Activated T-helper 1 cell treated with anti-CD3 and anti-CD28 coated beads, Interleukin-2, amount 50 U/mL, for 16 hours (primary cell): Measurements from ENCODE around the gene SLC25A11.

Experiments
- DNase-seq, 2 donors: peaks; one replicate each; pipeline ENCODE4 v3.0.0-alpha.2; 2020; ENCODE audit warnings: low read depth in 1 of 2, low spot score in 1 of 2

The SLC25A11 gene, protein sequence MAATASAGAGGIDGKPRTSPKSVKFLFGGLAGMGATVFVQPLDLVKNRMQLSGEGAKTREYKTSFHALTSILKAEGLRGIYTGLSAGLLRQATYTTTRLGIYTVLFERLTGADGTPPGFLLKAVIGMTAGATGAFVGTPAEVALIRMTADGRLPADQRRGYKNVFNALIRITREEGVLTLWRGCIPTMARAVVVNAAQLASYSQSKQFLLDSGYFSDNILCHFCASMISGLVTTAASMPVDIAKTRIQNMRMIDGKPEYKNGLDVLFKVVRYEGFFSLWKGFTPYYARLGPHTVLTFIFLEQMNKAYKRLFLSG

DNA sequence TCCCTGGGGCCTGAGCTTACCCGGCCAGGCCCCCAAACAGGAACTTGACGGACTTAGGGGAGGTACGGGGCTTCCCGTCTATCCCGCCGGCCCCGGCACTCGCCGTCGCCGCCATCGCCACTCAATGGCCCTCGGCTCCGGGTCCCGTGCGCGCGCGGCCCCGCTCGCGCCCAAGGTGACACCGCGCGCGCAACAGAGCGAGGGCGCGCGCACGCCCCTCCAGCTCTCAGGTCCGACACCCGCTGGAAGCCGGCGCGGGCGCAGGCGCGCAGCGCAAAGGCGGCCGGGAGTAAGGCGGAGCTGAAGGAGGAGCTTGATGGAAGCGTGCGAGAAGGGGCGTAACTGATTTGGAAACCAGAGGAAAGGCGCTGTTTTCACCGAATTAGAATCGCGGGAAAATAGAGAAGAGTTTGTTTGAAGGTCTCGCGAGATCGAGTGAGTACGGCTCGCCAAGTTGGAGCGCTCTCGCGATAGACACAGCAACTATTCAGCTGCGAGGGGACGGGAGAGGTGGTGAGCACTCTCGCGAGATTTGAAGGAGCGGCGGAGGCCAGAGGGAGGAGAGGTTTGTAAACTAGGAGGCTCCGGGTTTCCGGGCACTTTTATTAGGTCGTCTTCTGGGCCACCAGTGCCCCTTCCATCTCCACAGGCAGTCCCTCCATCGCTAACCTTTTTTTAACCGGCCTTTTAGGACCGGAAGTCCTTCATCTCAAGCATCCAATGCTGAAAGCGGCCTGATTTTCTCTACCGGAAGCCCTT lies at the start of gene SLC25A11, which contains the start of gene RNF167:
Gene SLC25A11, minus strand, starts transcription at position 251 of the 759 bp plus-strand sequence. Its CDS starts 136 bp downstream, at position 115.
Gene RNF167, plus strand, starts transcription at position 473 of the 759 bp plus-strand sequence. CDS start 642 bp downstream, outside the sequence.
- peak; percentile 86 to 94 for DNase-seq

DNA sequence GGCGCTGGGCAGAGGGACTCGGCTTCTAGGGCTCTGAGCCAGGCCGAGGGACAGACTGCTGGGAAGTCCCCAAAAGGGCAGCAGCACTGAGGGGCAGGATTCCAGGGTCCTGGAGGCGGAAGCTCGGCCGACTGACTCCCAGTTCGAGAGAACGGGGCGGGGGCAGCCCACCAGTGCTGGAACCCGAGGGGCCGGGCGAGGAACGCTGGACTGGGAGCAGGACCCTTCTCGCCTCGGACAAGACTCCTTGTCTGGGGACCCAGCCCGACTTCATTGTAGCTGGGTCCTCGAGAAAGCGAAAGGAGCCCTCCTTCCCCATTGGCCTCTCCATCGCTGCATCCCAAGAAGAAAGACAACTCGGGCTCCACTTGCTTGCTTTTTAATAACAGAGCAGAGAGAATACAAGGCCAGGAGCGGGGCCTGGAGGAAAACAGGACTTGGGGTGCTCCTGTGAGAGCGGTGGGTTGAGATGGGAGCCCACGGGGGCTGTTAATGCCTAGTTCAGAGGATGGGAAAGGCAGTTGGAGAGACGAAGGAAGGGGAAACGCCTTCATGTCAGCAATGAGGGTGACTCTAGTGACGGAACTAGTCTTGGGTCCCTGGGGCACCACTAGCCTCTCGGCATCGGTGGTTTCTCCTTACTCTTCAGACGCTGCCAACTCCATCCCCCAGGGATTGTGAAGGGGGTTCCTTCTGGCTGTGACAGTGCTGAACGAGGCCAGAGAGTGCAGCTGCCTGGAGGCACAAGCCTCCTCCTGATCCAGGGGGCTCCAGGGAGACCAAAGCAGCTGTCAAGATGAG lies 48.1 kb upstream of the SLC25A11 start:
- no peak for DNase-seq

DNA sequence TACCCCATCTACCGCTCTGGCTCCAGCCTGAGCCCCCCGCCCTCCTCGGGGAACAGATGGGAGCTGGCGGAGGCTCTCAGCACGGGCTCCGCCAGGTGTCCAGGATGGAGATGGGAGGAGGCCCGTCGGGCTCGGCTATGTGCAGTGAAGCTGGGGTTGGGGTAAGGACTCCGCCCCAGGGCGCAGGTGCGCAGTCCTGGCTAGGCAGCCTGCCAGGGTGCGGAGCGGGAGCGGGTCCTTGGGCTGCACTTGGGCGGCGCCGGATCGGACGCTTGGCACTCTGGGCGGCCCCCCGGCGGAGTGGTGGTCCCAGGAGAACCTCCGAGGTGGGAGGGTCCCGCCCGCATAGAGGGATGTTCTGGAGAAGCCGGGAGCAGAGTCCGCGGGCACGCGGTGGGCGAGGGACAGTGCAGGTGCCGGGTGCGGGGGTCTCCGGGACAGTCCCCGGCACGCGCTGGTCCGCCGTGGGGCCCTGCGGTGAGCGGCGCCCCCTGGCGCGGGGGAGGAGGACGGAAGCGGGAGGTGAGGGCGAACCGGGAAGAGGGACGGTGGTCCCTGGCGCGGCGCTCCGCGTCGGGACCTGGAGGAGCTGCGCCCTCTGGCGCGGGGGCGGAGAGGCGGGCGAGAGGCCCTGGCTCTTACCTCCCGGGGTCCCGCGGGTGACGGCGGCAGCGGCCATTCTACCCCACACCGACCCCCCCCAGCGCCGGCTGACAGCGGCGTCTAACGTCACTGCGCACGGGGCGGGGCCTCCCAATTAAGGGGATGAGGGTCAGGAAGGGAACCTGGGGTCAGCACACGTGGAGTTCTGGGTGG lies 47.3 kb upstream of the SLC25A11 start, which contains the start of gene CAMTA2:
Gene CAMTA2, minus strand, starts transcription at position 725 of the 816 bp plus-strand sequence. CDS start 1,453 bp downstream, outside the sequence.
- peak; percentile 79 to 81 for DNase-seq

DNA sequence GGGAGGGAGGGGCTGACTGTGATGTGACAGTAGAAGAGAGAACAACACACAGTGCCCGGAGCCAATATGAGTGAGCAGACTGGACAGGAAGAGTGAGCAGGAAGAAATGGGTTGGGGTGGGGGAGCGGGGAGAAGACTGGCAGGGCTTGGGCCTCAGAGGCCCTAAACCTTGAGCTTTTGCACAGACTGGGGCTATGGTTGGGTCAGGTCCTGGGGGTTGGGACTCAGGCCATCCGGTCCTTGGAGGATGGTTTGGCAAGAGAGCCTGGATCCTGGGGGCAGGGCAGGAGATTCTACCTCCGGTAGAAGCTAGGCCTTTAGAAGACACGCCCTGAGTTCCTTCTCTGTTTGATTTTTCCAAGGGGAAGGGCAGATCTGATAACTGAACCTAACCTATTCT lies 46.6 kb upstream of the SLC25A11 start:
- DNase-seq, result no peak

DNA sequence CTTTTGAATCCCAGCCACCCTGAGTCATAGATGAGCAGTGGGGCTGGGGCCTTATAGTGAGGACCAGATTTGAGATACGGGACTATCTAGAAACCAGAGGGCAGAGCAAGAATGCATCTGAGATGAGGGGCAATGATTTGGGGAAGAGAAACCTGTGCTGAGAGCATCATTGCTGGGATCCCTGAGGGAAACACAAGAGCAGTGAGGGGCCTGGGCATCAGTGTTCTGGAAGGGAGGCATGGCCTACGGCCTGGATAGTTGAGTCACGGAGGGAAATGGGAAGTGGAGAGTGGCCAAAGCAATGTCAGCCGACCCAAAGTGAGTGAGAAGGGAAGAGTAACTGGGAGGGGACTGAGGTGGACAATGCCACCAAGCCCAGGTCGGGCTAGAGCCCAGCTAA lies 42.5 kb upstream of the SLC25A11 start:
- no peak for DNase-seq

DNA sequence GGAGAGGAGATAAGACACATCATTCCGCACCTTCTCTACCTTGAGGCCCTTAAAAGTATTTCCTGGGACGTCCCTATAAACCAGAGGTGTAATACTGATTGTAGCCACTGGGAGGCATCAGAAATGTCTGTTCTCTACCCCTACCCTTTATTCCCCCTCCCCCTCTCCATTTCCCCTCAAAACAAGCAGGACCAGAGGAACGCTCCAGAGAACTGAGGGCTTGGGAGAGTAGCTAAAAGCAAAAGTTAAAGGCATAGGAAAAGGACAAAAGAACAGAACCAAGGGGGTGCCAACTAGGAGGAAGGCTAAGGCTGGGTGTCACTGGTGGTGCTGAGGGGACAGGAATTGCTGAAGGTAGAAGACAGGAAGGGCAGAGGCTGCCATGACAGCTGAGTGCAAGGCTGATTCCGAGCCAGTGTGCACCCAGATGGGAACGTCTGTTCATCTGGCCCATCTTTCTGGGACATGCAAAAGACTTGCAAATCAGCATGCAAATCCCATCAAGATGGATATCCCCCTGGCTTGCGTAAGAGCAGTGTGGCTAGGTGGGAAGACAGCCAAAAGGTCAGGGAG lies 40.9 kb upstream of the SLC25A11 start:
- DNase-seq, result no peak

DNA sequence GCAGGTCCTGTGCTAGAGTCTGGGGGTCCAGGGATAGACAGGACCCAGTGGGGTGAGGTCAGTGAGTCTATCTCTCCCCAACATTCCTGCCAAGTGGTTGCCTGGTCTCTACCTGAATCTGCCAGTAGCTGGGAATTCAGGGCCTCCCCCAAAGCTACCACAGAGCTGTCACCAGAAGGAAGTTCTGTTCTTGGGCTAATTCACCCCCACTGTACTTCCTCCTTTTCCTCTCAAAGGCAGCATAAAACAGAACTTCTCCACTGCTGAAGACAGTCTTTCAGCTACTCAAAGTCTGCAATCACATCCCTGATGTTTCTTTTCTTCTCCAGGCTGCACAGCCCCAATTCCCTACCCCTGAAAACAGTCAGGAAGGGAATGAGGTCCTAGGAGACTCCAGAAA lies 38.9 kb upstream of the SLC25A11 start:
- no peak for DNase-seq

DNA sequence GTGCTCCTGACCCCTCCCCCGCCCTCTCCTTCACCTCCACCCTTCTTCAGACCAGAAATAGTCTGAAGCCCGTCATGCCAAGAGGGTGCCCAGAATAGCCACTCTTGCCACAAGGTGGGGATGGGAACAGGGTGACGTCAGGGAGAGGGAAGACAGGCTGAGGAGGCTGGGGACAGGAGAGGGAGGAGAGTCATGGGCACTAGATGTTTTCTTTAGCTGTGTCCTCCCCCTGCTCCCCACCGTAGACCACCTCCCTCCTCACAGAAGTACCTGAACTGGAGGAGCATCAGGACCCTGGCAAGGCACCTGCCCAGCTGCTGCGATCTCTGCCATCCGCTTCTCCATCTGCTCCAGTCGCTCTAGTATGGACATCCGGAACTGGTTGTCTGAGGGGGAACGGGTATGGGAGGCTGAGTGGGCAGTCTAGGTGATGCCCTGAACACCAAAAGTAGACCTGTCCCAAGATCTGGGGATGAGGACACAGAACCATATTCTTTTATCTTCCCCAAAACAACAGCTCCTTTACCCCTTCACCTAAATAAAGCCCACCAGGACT lies 34.3 kb upstream of the SLC25A11 start:
- DNase-seq, result no peak

DNA sequence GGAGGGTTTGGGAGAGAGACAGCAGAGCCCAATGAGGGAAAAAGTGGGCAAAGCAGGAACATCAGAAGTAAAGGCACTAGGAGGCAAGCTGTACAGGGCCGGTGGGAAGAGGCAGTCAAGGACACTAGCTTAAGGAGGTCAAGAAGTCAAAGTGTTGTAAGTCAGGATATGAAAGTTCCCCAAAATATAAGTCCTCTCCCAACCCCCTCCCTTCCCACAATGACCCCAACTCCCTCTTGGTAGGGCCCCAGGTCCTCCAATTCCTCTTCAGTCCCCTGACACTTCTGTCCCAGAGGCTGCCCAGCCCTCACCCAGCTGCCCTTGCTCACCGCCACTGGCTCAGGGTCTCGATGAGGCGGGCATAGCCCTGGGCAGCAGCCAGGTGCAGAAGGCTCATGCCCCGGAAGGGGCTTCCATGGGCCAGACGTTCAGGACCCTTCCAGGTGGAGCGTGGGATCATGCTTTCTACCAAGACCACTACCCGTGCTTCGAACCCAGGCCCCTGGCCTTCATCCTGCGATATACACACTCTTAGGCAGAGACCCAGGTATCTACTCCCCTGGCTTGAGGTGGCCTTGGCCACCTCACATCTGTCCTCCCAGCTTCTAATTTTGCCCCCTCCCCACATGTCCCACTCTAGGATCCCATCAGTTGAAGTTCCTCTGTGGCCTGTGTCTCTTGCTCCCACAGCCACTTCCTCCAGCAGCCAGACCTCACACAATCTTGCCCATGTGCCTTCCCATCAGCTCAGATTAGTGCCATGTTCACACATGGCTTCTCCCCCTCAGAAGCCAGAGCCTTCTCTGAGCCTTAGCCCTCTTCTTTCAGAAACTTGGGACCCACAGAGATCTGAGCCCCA lies 33.6 kb upstream of the SLC25A11 start:
- DNase-seq, result no peak

DNA sequence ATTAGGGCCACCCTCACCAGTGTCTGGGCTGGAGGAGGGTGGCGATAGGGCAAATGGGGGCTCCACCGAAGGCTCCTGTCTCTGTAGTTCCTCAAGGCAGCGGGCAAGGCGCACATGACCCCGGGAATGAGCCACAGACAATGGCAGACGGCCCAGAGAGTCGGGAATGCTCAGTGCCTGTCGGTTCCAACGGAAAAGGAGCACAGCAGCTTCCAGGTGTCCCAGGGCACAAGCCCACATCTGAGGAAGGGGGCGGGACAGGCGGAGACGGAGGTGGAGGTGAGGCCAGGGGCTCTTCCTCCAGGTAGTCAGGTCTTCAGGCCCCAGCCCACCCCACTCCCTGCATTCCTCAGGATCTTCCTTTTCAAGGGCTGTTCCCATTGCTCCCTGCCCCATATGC lies 32.9 kb upstream of the SLC25A11 start:
- no peak for DNase-seq

DNA sequence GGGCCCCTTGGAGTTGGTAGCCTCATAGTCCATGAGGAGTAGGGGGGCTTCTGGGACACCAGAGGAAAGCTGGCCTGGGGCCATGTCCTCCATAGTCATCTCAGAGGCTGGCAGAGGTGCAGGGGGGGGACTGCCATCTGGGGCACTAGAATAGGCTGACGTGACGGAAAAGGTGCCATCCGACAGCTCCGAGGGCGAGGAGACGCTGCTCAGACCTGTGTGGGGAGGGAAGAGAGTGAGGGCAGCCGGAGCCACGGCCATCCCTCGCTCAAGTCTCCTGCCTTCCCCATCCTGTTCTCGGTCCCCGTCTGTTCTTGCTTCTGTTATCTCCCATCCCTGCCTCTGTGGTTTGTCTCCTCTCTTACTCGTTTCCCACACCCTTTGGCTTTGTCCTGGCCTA lies 32.5 kb upstream of the SLC25A11 start:
- DNase-seq, result no peak

DNA sequence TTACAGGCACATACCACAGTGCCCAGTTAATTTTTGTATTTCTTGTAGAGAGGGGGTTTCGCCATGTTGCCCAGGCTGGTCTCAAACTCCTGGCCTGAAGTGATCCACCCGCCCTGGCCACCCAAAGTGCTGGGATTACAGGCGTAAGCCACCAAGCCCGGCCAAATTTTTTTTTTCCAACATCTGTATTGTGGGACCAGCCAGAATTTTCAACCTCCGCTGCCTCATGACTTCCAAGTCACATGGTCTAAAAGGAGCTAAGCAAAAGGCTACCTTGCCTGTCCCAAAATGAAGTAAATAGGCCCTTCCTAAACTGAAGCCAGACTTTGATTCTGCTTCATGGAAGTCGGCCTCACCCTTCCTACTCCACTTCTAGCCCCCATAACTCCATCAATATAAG lies 32.0 kb upstream of the SLC25A11 start:
- DNase-seq, result no peak

DNA sequence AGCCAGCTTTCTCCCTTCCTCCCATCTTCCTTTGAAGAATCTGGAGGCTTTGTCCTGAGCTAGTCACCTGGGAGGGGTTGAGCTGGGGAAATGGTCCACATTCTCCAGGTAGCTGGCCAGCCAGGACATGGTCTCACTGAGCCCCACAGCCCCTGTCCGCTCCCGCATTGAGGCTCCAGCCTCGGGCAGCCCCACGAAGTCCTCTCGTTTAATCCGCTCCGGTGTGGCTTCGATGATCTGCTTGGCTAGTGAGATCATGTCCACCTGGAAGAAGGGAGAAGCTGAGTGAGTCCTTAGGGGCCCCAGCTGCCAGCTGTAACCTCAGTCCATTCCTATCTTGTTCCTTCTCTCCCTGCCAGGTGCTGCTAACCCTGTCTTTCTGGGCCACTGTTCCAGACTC lies 30.4 kb upstream of the SLC25A11 start:
- no peak for DNase-seq

DNA sequence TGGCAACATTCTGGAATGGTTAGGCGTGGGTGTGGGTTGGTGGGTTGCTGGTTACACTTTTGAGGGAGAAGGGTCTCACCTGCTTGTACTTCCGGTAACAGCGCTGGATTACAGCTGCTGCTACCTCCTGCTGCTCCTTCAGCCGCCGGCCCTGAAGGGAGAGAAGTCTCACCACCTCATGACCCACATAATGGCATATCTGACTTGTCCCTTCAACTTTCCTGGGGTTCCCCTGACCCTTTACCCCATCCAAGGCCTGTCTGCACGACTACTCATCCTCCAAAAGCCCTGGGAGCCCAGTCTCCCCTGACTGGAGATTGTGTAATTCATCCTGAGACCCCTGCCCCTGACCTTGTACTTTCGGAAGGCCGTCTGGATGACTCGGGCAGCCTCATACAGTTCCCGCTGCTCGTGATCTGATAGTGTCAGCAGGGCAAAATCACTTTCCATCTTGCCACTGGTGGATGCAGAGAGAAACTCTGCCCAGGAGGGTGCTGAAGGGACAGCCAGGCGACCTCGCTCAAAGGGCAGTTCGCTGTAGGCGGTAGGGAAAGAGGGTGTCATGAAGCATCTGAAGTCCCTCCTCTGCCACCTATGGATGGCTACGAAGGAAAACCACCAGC lies 29.8 kb upstream of the SLC25A11 start:
- DNase-seq, result no peak

DNA sequence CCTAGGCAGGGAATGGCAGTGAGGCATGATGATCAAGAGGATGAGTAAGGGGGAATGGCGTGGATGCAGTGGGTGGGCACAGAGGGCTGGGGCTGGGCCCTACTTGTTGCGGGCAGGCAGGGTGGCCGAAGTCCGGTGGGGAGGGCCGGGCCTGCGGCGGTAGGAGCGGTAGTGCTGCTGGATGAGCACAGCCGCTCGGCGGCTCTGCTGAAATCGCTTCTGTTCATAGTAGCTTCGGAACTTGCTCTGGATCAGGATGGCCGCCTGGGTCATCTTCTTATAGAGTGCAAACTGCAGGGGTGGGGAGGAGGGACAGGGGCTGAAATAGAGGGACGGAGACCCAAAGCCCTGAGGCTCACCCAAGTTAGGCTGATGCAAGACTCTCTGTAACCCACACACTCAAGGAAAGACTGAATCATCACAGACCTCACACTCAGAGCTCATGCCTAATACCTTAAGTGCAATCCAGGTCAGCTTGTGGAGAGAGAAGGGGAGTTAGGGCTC lies 29.3 kb upstream of the SLC25A11 start:
- no peak for DNase-seq

DNA sequence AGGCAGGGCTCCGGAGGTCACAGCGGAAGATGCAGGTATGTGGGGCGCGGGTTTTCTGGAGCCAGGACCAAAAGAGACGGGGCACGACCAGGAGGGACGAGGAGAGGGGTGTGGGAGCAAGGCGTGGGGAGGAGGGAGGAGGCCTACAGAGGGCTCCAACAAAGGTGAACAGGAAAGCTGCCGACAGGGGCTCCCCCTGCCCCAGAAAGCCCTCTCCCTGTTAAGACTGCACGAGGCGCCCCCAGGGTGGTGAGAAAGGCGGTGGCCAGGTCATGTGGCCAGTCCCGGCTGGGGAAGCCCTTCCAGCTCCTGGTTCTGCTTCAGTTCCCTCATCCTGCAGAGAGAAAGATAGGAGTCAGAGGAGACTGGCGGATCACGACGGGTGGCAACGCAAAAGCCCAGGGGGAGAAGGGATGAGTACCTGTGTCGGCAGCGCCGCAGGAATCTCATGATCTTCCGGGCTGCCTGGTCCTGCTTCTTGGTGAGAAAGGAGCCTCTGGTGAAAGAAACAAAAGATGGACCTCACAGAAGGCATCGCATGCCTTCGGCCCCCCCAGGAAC lies 28.7 kb upstream of the SLC25A11 start:
- DNase-seq, result no peak

DNA sequence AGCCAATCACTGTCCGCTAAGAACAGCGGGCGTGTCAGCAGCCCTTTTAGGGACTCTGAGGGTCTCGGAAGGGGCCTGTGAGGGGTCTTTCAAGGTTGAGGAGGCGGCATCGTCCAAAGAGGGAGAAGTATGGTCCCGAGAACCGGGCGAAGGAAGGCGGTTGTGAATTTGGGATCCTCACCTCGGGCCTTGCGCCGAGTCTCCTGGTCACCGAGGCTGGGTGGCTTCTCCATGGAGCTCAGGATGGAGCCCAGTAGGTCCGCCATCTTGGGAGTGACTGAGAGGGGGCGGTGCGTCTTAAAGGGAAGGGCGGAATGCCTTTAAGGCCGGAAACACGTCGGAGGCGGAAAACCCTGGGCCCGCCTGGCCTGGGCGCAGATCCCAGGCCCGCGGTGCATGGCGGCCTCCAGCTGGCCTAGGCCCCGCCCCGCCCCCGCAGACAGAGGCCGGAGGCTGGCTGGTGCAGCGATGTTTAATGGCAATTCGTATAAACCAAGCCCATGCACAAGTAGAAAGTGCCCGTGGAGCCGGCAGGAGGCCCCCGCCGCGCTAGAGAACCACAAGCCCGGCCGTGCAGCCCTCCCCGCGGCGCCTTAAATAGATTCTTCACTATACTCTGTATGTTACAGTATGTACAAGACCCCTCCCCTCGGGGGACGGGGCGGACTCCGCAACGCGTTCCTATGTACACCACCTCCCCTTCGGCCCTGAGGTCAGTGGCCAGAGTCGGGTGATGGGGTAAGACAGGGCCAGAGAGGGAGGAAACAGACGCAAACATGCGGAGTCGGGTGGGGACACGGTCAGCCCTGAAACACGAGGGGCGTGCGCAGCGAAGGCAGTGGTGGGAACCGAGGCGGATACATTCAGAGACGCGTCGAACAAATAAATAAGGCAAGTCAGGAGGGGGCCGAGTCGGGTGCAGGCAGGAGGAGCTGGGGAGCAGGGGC lies 28.0 kb upstream of the SLC25A11 start, which contains the start of gene SPAG7:
Gene SPAG7, minus strand, starts transcription at position 279 of the 947 bp plus-strand sequence. Its CDS starts 13 bp downstream, at position 266.
- peak; percentile 87 for DNase-seq
